ENCODE data around the gene RNF182.
"Not testable (repeated sequence)": the region's sequence is repeated elsewhere in the genome, so short reads cannot be mapped to it uniquely, and the experiment has no call there.

RNF182 gene, protein sequence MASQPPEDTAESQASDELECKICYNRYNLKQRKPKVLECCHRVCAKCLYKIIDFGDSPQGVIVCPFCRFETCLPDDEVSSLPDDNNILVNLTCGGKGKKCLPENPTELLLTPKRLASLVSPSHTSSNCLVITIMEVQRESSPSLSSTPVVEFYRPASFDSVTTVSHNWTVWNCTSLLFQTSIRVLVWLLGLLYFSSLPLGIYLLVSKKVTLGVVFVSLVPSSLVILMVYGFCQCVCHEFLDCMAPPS

DNA sequence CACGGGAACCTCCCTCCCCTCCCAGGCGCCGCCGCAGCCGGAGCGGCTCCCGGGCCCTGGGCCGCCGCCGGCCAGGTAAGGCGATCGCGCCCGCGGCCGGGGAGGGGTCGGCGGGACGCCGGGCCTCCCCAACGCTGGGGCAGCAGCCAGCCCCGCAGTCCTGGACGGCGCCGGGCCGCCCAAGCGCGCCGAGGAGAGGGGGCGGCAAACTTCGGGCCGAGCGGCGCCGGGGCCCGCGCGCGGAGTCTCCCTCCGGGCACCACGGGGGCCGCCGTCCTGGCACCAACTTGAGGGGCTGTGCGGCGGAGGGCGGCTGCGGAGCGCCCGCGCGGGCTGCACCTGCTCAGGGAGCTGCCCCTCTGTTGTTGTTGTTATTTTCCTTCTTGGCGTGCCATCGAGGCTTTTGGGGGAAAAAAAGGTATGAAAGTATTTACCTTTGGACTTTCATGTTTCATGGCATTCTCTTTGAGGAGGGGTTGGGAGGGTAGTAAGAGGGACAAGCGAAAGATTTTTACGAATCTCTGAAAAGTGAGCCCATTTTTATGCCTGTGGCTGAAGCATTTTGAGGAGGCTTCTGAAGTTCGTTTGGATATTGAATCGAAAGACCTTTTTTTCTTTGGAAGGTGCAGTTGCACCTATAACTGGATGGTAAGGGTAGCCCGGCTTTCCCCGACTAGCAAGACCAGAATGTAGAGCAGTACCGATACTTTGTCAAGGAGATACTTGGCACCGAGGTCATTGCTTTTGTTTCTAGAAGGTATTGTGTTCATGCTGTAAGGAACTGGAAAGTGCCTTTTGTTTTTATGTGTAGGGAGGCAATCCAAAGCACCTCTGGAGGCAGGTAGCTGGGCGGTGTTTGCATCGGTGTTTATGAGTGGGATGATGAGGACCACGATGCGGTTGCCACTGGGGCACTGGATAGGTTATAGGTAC, at the start of gene RNF182:
RNF182 (plus strand) TSS at position 4 of the 933 bp plus-strand sequence. CDS start 52,168 bp downstream, outside the sequence.
- peak; percentile 62 for DNase-seq (ENCODE audit: low spot score)

DNA sequence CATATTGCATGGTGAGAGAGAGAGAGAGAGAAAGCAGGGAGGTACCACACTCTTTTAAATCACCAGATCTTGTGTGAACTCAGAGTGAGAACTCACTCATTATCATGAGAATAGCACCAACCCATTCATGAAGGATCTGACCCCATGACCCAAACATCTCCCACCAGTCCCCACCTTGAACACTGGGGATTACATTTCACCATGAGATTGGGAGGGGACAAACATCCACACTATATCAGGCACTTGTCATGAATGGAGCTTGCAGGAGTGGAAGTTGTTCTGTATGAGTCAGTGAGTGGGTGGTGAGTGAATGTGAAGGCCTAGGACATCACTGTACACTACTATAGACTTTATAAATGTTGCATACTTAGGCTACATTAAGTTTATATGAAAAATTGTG, 47.7 kb upstream of the RNF182 start:
- no peak for DNase-seq (ENCODE audit: low spot score)

DNA sequence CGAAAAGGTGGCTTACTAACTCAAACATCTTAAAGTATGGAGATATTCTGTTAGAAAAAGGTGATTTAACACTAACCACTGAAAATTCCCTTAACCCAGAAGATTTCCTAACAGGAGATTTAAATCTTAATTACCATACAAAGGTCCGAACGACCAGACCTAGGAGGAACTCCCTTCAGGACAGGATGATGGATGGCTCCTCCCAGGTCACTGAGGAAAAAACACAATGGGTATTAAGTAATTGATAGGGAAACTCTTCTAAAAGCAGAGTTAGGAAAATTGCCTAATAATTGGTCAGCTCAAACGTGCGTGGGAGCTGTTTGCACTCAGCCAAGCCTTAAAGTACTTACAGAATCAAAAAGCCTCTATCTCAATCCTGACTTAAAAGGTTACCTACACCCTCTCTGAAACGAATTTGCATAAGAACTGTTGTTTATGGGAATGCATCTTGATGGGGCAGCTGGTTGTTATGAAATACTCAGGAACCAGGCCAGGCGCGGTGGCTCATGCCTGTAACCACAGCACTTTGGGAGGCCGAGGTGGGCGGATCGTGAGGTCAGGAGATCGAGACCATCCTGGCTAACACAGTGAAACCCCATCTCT, 44.6 kb upstream of the RNF182 start:
- not testable (repeated sequence) for DNase-seq (ENCODE audit: low spot score)

DNA sequence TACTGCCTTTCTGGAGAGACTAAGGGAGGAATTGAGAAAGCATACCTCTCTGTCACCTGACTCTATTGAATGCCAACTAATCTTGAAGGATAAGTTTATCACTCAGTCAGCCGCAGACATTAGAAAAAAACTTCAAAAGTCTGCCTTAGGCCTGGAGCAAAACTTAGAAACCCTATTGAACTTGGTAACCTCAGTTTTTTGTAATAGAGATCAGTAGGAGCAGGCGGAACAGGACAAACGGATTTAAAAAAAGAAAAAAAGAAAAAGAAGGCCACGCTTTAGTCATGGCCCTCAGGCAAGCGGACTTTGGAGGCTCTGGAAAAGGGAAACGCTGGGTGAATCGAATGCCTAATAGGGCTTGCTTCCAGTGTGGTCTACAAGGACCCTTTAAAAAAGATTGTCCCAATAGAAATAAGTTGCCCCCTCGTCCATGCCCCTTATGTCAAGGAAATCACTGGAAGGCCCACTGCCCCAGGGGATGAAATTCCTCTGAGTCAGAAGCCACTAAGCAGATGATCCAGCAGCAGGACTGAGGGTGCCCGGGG, 43.1 kb upstream of the RNF182 start:
- DNase-seq (ENCODE audit: low spot score) = no peak

DNA sequence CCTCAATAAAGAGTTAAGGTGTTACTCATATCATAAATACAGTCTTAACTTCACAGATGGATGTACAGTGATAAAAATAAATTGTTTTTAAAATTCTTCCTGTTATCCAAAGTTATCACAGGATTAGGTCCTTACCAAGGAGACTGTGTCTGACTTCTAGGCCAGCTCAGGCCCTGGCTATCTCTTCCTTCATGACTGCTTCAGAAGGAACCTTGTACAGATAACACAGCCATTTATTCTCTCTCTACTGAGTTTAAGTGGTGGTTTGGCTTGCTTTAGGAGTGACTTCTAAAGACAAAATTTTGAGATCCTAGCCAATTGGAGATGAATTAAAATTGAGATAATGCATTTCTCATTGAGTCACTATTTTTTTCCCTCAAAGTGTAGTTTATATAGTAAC, 40.8 kb upstream of the RNF182 start:
- DNase-seq (ENCODE audit: low spot score) = no peak

DNA sequence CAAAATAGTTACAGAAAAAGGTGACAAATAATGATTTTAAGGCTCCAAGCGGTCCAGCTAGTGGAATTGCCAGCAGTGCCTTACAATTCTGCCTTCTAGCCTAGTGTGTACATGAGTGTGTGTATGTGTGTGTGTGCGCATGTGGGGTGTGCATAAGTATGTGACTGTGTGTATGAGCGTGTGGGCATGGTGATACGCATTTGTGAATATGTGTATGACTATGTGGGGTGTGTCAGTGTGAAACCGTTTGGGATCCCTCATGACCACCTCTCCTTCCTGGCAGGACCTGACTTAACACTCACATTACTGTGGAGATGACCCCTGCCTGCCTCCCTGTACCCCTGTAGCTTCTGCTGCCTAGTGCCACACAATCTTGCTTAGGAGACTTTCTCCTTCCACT, 40.4 kb upstream of the RNF182 start:
- DNase-seq (ENCODE audit: low spot score) = no peak

DNA sequence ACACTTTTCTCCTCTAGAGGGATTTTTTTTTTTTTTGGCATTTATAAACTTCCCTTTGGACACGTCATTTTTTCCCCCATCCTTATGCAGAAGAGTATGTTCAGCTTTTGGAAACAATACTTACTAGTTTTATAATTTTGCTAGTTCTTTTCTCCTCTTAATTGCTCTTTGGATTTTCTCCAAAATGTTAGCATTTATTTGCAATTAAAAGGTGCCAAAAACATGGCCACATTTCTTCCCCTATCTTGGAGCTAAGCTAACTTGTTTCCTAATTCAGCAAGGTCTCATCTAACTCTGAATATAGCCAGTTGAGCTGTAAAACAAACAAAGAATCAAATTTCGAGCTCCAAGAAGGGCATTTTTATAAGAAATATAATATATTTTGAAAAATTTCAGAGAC, 39.2 kb upstream of the RNF182 start:
- DNase-seq (ENCODE audit: low spot score) = no peak

DNA sequence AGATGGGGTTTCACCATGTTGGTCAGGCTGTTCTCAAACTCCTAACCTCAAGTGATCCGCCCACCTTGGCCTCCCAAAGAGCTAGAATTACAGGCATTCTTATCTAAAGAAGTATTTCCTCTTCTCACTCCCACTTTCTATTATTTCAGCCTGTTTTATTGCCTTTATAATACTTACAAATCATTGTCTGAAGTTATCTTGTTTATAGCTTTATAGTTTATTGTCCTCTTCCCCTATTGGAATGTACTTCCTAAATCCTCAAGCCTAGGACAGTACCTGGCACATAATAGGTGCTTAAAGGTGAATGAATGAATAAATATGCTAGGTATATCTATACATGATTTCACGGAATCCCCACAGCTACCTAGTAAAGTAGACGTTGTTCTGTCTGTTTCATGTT, 37.8 kb upstream of the RNF182 start:
- no peak for DNase-seq (ENCODE audit: low spot score)

DNA sequence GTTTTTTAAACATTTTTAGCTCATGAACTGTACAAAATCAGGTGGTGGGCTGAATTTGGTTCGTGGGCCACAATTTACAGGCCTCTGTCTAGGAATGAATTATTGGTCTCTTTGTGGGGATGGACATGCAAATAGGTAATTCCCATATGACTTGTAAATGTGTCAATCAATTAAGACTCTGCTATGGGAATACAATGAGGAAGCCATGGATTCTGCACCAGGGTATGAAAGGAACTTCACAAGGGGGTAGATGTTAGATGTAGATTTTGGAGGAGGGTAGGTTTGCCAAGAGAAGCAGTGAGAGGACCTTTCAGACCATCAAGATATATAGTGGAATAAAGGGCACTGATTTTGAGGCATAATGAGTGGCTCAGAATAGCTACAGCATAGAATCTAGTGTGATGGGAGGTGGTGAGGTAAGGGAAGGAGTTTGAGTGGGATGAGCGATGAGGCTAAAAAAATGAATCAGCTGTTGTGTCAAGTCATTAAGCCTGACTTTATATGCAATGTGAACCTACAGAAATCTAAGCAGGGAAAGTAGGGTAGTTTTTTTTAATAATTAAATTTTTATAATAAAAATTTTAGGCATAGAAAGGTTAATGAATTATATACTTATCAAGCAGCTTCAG, 32.6 kb upstream of the RNF182 start:
- DNase-seq (ENCODE audit: low spot score) = no peak

DNA sequence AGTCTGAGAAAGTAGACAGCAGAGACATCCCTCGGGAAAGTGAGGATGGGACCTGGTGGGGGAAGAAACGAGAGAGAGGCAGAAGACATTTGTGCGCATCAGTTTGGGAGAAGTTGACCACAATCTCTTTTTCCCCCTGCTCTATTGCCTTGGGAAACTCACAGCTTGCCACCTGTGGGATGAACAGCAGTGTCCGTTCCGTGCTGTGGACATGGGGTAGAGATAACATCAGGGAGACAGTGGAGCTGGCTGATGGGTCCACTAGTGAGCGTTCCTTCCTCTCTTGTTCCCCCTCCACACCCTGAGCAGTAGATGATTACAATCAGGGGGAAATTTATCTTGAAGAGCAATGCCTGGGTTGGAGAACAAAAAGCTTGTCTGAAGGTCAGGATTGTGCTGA, 21.8 kb upstream of the RNF182 start:
- DNase-seq (ENCODE audit: low spot score) = no peak

DNA sequence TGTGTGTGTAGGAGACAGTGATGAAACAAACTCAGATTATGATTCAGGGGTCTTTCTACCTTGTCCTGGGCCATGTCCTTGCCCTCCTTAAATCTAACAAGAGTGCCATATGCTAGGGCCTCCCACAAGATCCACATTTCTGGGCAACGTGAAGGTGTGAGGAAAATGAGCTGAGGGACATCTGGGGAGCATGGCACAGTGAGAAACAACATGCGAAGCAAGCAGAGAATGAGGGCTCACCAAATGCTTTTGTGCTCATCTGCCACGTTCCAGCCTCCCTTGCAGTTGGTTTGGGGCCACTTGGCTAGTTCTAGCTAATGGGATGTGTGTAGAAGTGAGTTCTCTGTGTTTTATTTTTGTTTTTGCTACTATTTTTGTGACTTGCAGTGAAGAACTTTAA, 21.4 kb upstream of the RNF182 start:
- DNase-seq (ENCODE audit: low spot score) = no peak

DNA sequence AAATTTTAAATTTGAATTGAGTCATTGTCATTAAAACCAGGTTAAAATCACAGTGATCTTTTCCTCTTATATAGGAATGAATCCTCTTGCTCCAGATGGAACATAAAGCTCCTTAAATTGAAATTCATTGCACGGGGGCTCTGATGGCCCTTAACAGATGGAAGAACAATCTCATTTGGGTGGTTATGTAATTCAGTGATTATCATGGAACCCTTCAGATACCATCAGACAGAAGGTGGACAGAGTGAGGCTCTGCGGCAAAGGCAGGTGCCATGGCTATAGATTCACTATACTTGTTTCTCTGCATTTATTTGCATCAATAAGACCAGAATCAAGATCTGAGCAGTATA, 17.8 kb upstream of the RNF182 start:
- no peak for DNase-seq (ENCODE audit: low spot score)

DNA sequence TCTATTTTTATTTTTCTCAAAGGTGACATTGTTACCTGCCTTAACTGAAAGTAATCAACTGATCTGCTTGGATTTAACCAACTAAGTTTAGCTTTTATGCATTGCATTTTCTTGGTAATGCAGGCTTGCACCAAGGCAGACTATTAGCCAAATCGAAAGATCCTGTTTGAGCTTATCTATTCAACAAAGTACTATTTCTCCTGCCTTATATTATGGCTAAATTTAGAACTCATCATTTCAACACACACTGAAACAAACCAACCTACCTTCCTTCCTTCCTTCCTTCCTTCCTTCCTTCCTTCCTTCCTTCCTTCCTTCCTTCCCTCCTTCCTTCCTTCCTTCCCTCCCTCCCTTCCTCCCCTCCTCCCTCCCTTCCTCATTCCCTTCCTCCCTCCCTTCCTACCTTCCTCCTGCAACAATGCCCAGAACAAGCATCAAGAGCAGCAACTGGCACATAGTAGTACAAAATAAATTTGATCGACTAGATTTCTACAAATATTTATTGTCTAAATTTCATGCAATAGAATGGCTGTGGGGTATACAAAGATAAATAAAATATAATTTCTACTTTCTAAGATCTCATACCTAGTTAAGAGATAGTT, 17.0 kb upstream of the RNF182 start:
- no peak for DNase-seq (ENCODE audit: low spot score)

DNA sequence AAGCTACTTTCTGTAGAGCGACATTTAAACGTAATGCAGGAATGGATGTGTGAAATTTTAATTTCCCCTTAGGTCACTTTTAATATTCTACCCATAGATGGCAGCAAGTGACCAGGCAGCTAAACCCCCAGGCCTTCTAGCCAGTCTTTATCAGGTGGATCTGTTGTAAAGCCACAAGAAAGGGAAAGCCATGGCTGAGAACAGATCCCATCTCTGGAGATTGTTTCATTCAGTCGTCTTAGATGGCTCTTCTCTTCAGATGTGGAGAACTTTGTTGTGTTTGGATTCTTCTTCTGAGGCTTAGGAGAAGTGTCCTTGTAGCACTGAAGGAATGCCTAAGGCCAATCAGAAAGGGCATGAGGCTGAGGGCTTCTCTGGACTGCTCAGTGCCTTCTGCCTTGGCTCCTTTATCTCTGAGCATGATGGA, 15.8 kb upstream of the RNF182 start:
- peak; percentile 88 for DNase-seq (ENCODE audit: low spot score)

DNA sequence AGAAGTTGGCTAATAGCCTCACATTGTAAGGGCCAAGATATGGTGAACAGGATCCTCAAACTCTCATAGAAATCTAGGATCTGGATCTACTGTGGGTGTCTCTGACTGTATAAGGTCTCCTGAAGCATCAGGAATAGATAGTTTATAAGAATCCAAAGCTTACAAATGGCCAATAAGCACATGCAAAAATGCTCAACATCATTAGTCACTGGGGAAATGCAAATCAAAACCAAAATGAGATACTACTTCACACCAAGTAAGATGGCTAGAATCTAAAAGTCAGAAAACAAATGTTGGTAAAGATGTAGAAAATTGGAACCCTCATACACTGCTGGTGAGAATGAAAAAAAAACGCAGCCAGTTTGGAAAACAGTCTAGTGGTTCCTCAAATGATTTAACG, 14.3 kb upstream of the RNF182 start:
- no peak for DNase-seq (ENCODE audit: low spot score)

DNA sequence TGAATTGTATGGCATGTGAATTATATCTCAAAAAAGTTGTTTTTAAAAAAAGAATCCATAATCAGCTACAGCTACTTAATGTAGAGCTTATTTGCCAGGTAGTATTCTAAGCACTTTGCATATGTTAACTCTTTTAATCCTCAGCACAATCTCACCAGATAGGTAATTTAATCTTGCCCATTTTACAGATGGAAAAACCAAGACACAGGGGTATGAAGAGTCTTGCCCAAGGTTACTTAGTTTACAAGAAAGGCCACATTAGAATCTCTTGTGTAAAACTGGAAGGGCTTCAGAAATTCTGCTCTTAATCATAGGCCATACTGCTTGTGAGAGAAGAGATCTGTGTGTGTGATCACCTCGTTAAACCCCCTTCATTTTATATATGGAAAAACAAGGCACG, 13.4 kb upstream of the RNF182 start:
- DNase-seq (ENCODE audit: low spot score) = no peak

DNA sequence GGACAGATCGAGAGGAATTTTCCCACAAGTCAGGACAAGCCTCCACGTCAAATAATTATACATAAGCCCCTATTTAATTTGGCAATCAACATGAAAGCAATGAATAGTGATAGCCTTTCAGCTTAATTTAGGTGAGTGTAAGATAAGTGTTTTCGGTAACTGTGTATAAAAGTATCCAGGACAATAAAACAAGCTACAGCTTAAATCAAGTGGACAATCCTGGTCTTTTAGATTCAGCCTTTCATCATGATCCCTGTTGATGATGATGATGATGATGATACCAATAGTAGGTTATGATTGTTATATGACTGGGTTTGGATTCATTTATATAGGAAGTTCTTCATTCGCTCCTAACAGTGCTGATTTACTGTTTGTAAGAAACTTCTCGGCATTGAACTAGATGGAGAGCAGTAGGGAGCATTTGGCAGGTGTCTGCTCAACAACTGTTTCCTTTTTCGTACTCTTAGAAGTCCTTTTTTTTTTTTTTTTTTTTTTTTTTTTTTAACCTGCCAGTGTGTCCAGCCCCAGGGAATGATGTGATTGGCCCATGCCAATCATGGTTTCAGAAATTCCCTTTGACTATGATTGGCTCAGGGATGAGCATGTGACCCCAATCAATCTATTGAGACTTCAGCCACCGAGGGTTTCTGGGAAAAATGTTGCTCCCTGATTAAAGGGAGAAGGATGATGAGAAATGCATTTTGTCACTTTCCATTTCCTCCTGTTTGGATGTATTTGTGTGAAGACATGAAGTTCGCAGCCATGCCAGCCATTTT, 11.3 kb upstream of the RNF182 start:
- no peak for DNase-seq (ENCODE audit: low spot score)

DNA sequence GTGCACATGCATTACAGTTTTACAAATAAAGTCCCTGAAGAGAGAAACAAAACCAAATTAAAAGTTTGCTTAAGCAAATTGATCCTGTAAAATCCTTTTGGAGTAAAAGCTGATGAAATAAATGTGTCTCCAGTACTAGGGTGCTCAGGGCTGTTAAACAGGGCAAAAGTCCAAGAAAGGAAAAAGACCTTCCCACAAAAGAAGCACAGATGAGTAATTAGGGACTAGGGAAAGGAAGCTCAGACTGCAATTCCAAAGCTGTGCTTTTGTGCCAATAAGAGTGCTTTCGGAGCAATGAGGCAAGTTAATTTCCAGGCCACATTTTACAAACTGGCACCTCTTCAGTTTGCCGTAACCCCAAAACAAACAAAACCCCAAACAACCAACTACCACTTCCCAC, 10.4 kb upstream of the RNF182 start:
- DNase-seq (ENCODE audit: low spot score) = no peak

DNA sequence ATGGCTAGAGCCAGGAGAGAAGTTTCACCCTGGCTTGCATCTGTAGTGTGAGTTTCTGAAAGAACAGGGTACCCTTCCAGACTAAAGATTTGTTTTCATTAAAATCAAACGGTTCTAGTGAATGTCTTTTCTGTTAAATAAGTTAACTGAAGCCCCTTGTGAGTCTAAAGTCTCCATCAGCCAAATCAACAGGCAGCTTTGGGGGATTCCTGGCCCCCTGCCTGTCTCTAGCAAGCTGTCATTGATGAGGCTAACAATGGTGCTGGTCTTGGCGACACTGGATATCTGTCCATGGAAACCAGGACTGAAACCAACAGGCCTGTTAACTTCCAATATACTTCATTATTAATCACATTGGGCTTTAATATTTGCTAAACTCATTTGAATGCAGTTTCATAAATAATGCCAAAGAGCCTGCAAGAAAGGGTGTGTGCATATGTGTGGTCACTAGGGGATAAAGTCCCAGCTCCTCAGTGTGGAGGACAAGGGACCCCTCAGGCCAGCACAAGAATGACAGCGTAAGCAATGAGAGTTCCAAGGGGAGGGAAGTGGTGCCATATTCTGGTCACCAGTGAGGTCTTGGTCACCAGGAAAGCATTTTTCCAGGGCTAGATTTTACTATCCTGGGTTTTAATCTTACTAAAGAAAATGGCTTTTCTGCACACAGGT, 9.1 kb upstream of the RNF182 start:
- DNase-seq (ENCODE audit: low spot score) = no peak

DNA sequence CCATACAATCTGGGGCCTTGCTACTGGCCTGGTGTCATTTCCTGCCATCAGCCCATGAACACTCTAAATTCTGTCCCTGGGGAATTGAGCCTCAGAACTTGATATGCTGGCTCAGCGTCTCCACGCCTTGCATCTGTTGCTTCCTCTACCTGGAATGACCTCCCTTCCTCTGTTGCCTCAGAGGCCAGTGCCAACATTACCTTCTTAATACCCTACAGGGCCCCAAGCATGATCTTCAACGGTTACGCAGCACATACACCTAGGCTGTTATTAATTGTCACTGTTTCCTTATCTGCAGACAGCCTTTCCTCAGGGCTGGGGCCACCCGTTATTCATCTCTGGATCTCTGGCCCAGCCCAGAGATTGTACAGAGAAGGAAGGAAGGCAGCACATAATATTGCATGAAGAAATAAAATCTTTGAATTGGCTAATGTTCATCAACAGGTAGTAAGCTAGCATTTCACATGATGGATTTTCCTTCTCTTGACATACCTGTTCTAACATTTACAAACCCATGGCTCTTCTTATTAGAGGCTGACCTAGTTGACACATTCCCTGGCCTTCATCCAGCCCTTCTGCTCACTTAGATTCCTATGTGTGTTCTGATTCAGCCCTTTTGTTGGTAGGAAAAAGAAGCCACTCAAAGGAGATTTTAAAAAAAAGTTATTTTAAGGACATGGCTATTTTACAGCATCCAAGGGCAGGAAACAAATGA, 8.4 kb upstream of the RNF182 start:
- peak; percentile 95 for DNase-seq (ENCODE audit: low spot score)
